Loucy (cell line): ENCODE measurements around the gene DHRSX.

Source experiments
- CTCF ChIP-seq: fragments of 200-600 bp; sonication (generic); conservative IDR thresholded peaks from 2 replicates; pipeline ENCODE4 v1.5.1; 2014; ENCODE audit warnings: mild to moderate bottlenecking, antibody characterized with exemption, low read length
- EZH2phosphoT487 ChIP-seq: fragments of 200-600 bp; IDR thresholded peaks from 2 replicates; pipeline ENCODE4 v1.6.1; 2018; ENCODE audit warnings: antibody characterized with exemption, mild to moderate bottlenecking, moderate library complexity, borderline replicate concordance

GRCh38 chrX:2435465-2435864, 65.3 kb downstream of the DHRSX start:
- TF ChIP-seq CTCF = no peak
- TF ChIP-seq EZH2phosphoT487 = no peak
